ENCODE data around the gene PLCB4. TPM values are rescaled to one million over a fixed set of nuclear protein-coding genes. Genes with fewer than 3 reads are reported as not detected.

PLCB4 gene
- total RNA-seq, 1 experiment from 2014 or later = 10.1 TPM

DNA sequence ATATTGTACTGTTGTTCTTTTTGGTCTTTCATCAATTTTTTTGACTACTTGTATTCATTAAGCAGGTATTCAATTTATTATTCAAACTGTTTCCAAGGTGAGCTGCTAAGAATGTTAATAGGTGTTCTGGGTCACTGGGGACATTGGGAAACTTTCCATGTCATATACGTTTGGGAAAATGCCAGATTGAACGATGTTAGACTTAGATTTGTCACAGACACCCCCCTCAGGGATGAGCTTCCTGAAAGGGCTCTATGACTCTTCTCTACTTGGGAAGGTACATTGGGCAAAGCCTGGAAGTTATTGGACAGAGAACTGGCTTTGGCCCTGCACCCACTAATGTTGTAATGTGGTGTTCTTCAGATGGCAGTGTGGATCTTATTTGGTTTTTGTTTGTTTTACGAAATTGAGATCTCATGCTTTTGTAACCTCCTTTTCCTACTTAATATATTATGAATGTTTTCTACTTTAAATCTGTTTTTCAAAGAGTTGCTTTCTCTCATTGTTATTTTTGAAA is 42.1 kb downstream of the PLCB4 start:
- Histone ChIP-seq H2BK5ac (ENCODE audit: insufficient read length, low read length) (no peak overlapping the region), H3K27me3 (ENCODE audit: insufficient read depth, low read length) (no peaks in the 10 kb centered on the region), H3K9ac (ENCODE audit: extremely low read depth, insufficient read length, low read length) (no peak overlapping the region), H2BK15ac (ENCODE audit: low read depth, low read length) (no peak overlapping the region), H2BK20ac (ENCODE audit: low read depth, low read length, poor library complexity, severe bottlenecking) (no peak overlapping the region), H3K27ac (ENCODE audit: insufficient read length, low read depth, low read length) (no peak overlapping the region), H4K8ac (replicated peaks; ENCODE audit: insufficient read length, low read depth, low read length) (no peak overlapping the region), H3K23ac (ENCODE audit: insufficient read length, low read depth, low read length) (no peak overlapping the region), H2AK5ac (ENCODE audit: insufficient read length, low read length) (no peak overlapping the region), H3K18ac (ENCODE audit: insufficient read length, low read depth, low read length) (no peak overlapping the region), H2BK120ac (ENCODE audit: low read depth, low read length, poor library complexity, severe bottlenecking) (no peak overlapping the region), H3K4ac (ENCODE audit: low read depth, low read length) (no peak overlapping the region), H3K56ac (ENCODE audit: insufficient read length, low read depth, low read length) (no peak overlapping the region), H2AFZ (ENCODE audit: low read length) (no peak overlapping the region), H3K14ac (ENCODE audit: insufficient read depth, low read length) (no peak overlapping the region), H3K9me3 (ENCODE audit: control insufficient read depth, low read depth, low read length) (no peaks in the 10 kb centered on the region), H3K4me2 (ENCODE audit: insufficient read depth, insufficient read length, low read length) (no peak overlapping the region), H4K5ac (ENCODE audit: insufficient read length, low read depth, low read length) (no peak overlapping the region), H2BK12ac (ENCODE audit: insufficient read length, low read depth, low read length) (no peak overlapping the region), H3K4me1 (ENCODE audit: insufficient read depth, low read length) (no peaks in the 10 kb centered on the region), H4K20me1 (ENCODE audit: control insufficient read depth, insufficient read depth, insufficient read length) (no peaks in the 10 kb centered on the region), H3T11ph (ENCODE audit: low read length) (no peak overlapping the region), H3K79me1 (ENCODE audit: insufficient read depth, low read depth, low read length, poor library complexity, severe bottlenecking) (no peaks in the 10 kb centered on the region), H3K23me2 (ENCODE audit: insufficient read length, low read depth, low read length, poor library complexity, severe bottlenecking) (no peaks in the 10 kb centered on the region), H3K79me2 (ENCODE audit: insufficient read depth, low read length) (no peaks in the 10 kb centered on the region), H4K91ac (ENCODE audit: insufficient read length, low read depth, low read length) (no peak overlapping the region)
- no CpG with 5 or more reads among the region's 3 CpGs for WGBS (ENCODE audit: extremely low coverage, insufficient read length, low lambda C conversion rate)
- Mint-ChIP-seq H3K4me3 (no peak overlapping the region), H3K36me3 (ENCODE audit: insufficient read depth in 1 of 3, low read depth in 3 of 3) (no peaks in the 10 kb centered on the region), H3K27me3 (ENCODE audit: low read depth) (no peaks in the 10 kb centered on the region), H3K9me3 (no peaks in the 10 kb centered on the region), H3K4me1 (no peaks in the 10 kb centered on the region; a peak in 2 of 4 replicates), H3K27ac (no peak overlapping the region; a peak in 1 of 7 replicates)
- TF ChIP-seq, protein P1, sequence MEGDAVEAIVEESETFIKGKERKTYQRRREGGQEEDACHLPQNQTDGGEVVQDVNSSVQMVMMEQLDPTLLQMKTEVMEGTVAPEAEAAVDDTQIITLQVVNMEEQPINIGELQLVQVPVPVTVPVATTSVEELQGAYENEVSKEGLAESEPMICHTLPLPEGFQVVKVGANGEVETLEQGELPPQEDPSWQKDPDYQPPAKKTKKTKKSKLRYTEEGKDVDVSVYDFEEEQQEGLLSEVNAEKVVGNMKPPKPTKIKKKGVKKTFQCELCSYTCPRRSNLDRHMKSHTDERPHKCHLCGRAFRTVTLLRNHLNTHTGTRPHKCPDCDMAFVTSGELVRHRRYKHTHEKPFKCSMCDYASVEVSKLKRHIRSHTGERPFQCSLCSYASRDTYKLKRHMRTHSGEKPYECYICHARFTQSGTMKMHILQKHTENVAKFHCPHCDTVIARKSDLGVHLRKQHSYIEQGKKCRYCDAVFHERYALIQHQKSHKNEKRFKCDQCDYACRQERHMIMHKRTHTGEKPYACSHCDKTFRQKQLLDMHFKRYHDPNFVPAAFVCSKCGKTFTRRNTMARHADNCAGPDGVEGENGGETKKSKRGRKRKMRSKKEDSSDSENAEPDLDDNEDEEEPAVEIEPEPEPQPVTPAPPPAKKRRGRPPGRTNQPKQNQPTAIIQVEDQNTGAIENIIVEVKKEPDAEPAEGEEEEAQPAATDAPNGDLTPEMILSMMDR (conservative IDR thresholded peaks at IDR 0.05) = no peak
- no peak for DNase-seq
